Endothelial cell of umbilical vein (primary cell): ENCODE measurements around the gene ZNF714. TPM values are rescaled to one million over a fixed set of nuclear protein-coding genes. Genes with fewer than 3 reads are reported as not detected.

Experiments
- BruUV-seq: library from RNA; stranded (reverse); fragments of 400-500 nt; replicated peaks from 2 replicates; lab custom pipeline; 2021; lab: Mats Ljungman, UMichigan
- CTCF ChIA-PET: fragments of 300-600, 350-600 bp; sonication (Branson Sonifier 250); formaldehyde crosslinking; loops from one replicate; lab custom pipeline; 2021; ENCODE audit warnings: antibody characterized with exemption, inconsistent platforms; lab: Charles Lee
- POLR2A ChIA-PET: fragments of 300-600, 350-600 bp; sonication (Branson Sonifier 250); formaldehyde crosslinking; loops from one replicate; lab custom pipeline; 2021; ENCODE audit warnings: antibody characterized with exemption, inconsistent platforms; lab: Charles Lee
- DNase-seq: peaks from one replicate; pipeline ENCODE4 v3.0.0-alpha.2; 2011; ENCODE audit warnings: low read depth, low spot score
- FAIRE-seq: peaks from 2 replicates; lab custom pipeline; 2011; peaks lifted over from hg19 to GRCh38; lab: Jason Lieb, UNC
- H2AFZ ChIP-seq: 2 replicates; pipeline ENCODE4 v1.6.0; 2012; ENCODE audit warnings: low read depth, low read length, control low read depth, inconsistent platforms
- H3K27ac ChIP-seq: 2 replicates; pipeline ENCODE4 v1.5.1; 2011; ENCODE audit warnings: low read depth, mild to moderate bottlenecking, control low read depth, low read length, moderate library complexity; ENCODE audit not compliant: insufficient read depth
- H3K27me3 ChIP-seq, 2 experiments: 2 replicates each; pipeline versions ENCODE4 v1.6.0 to v1.6.1; 2011; ENCODE audit warnings: low read length in 2 of 2, mixed read lengths in 1 of 2; ENCODE audit not compliant: control insufficient read depth in 2 of 2, insufficient read depth in 2 of 2
- H3K36me3 ChIP-seq, 2 experiments: 2 replicates in 1 of 2; 3 replicates in 1 of 2; pipeline ENCODE4 v1.5.1; 2011; ENCODE audit warnings: low read length in 2 of 2, mild to moderate bottlenecking in 1 of 2, moderate library complexity in 1 of 2; ENCODE audit not compliant: control insufficient read depth in 2 of 2, insufficient read depth in 2 of 2; ENCODE audit errors: extremely low read depth in 1 of 2
- H3K4me1 ChIP-seq: 3 replicates; pipeline ENCODE4 v1.5.1; 2011; ENCODE audit warnings: mild to moderate bottlenecking, low read length; ENCODE audit not compliant: control insufficient read depth, insufficient read depth; ENCODE audit errors: extremely low read depth
- H3K4me2 ChIP-seq: 2 replicates; pipeline ENCODE4 v1.6.1; 2011; ENCODE audit warnings: low read length, control low read depth, mixed read lengths; ENCODE audit not compliant: insufficient read depth
- H3K4me3 ChIP-seq, 3 experiments: fragments of 200-600 bp in 1 of 3; sonication (generic), shearing (Covaris generic) in 1 of 3; replicated peaks in 1 of 3; 2 replicates each; pipeline ENCODE4 v1.5.1; 2011 to 2016; ENCODE audit warnings: control low read depth in 3 of 3, low read length in 3 of 3, mild to moderate bottlenecking in 2 of 3, inconsistent platforms in 1 of 3, low read depth in 1 of 3, moderate library complexity in 1 of 3; ENCODE audit not compliant: insufficient read depth in 1 of 3
- H3K79me2 ChIP-seq: 2 replicates; pipeline ENCODE4 v1.6.0; 2012; ENCODE audit warnings: low read length, inconsistent platforms; ENCODE audit not compliant: control insufficient read depth, insufficient read depth
- H3K9ac ChIP-seq: replicated peaks from 2 replicates; pipeline ENCODE3; 2011; ENCODE audit warnings: low read length, control low read depth; ENCODE audit not compliant: insufficient read depth; ENCODE audit errors: extremely low read depth
- H3K9me1 ChIP-seq: replicated peaks from 3 replicates; pipeline ENCODE4 v1.6.0; 2011; ENCODE audit warnings: mild to moderate bottlenecking, low read length; ENCODE audit not compliant: control insufficient read depth, insufficient read depth; ENCODE audit errors: extremely low read depth
- H3K9me3 ChIP-seq: replicated peaks from 2 replicates; pipeline ENCODE4 v1.5.1; 2012; ENCODE audit warnings: low read length, inconsistent platforms; ENCODE audit not compliant: control insufficient read depth, insufficient read depth
- H4K20me1 ChIP-seq: replicated peaks from 2 replicates; pipeline ENCODE3; 2011; ENCODE audit warnings: mild to moderate bottlenecking, low read length; ENCODE audit not compliant: control insufficient read depth, insufficient read depth; ENCODE audit errors: extremely low read depth
- EZH2 ChIP-seq: IDR thresholded peaks from 2 replicates; pipeline ENCODE4 v1.6.1; 2012; ENCODE audit warnings: borderline replicate concordance, low read depth, mild to moderate bottlenecking, moderate library complexity, low read length, inconsistent platforms; ENCODE audit not compliant: severe bottlenecking
- FOS ChIP-seq: IDR thresholded peaks from 2 replicates; pipeline ENCODE4 v1.6.1; 2011; ENCODE audit warnings: mild to moderate bottlenecking, low read length, moderate library complexity, borderline replicate concordance; ENCODE audit not compliant: insufficient read depth
- GATA2 ChIP-seq: IDR thresholded peaks from 2 replicates; pipeline ENCODE4 v1.7.0; 2011; ENCODE audit warnings: low read depth, mild to moderate bottlenecking, moderate library complexity, mixed read lengths, low read length; ENCODE audit not compliant: insufficient read length, insufficient read depth
- JUN ChIP-seq: IDR thresholded peaks from 2 replicates; pipeline ENCODE4 v1.6.1; 2011; ENCODE audit warnings: borderline replicate concordance, low read depth; ENCODE audit not compliant: insufficient read length, insufficient read depth
- MYC ChIP-seq: IDR thresholded peaks from one replicate; pipeline ENCODE4 v1.6.1; 2011; ENCODE audit warnings: mild to moderate bottlenecking, low read depth, low read length
- POLR2A ChIP-seq: IDR thresholded peaks from 2 replicates; pipeline ENCODE4 v1.6.1; 2012; ENCODE audit warnings: low read depth, mild to moderate bottlenecking, control low read depth, low read length
- POLR2AphosphoS5 ChIP-seq: IDR thresholded peaks from 2 replicates; pipeline ENCODE4 v1.6.1; 2012; ENCODE audit warnings: low read depth, mild to moderate bottlenecking, control low read depth, low read length, moderate library complexity; ENCODE audit not compliant: insufficient read depth
- dilution Hi-C: fragments of 300-500 bp; cut with MboI; formaldehyde crosslinking; loops from one replicate; pipeline ENCODE4 v1.15.0; 2019; ENCODE audit warnings: low sequenced_read_pairs; ENCODE audit not compliant: extremely low pct_ligation_motif_present
- intact Hi-C: fragments of 100-400 bp; cut with micrococcal nuclease; formaldehyde crosslinking; loops from one replicate; pipeline ENCODE4 v1.10.0; 2022
- polyA plus RNA-seq, 4 experiments: library from polyadenylated mRNA; depleted of rRNA in 3 of 4; stranded (reverse) in 3 of 4; unstranded in 1 of 4; fragments of >200 nt; gene quantifications; 2 replicates each; pipeline versions ENCODE4 v1.2.1 to v1.2.3, GENCODE V29; 2011 to 2012; ENCODE audit warnings: missing spikeins in 1 of 4
- total RNA-seq: library from RNA; stranded (reverse); gene quantifications from 2 replicates; pipeline ENCODE4 v1.2.3, GENCODE V29; 2021
- TF ChIP-seq, protein P1 (sequence below): IDR thresholded peaks from 2 replicates; pipeline ENCODE4 v1.6.1; 2011; ENCODE audit not compliant: insufficient read depth, insufficient read length
- TF ChIP-seq, protein P2 (sequence below), 2 donors: IDR thresholded peaks; 1 replicate in 1 of 2; 2 replicates in 1 of 2; pipeline ENCODE4 v1.5.1; 2011; ENCODE audit warnings: low read length in 2 of 2, mild to moderate bottlenecking in 2 of 2, moderate library complexity in 2 of 2, control low read depth in 1 of 2, inconsistent platforms in 1 of 2, low read depth in 1 of 2; ENCODE audit not compliant: insufficient read depth in 1 of 2; ENCODE audit errors: extremely low read depth in 1 of 2

ZNF714 gene
- total and polyA plus RNA-seq, 2 donors (not counting 3 experiments of a cell fraction or from before 2014, with no cell fraction given), result 3.4 to 15.0 TPM

DNA sequence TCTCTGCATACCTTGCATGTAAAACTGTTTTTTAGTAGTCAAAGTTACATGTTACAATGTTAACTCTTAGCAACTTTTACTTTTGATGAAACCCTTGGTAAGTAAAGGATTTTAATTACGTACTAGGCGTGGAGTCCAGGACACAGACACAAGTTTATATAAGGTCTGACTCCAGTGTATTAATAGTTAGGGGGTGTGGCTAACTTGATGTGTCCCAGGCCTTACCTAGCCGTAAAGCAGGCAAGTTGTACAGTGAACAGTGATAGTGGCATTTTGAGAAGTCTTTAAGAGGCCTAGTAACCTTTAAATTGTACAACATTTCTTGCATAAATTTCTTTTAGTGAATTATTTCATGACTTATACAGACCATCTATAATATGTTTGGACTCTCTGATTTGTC lies 5.9 kb downstream of the ZNF714 start:
- Histone ChIP-seq H3K27me3 (no peaks in the 10 kb centered on the region), H3K9me3 (no peaks in the 10 kb centered on the region), H3K27ac (no peak overlapping the region), H3K4me3 (no peak overlapping the region), H3K9ac (no peak overlapping the region), H3K4me1 (no peaks in the 10 kb centered on the region), H3K79me2 (peaks cover 14% of the 10 kb centered on the region), H3K9me1 (no peaks in the 10 kb centered on the region), H3K36me3 (no peaks in the 10 kb centered on the region), H4K20me1 (no peaks in the 10 kb centered on the region), H3K4me2 (no peak overlapping the region), H2AFZ (no peak overlapping the region)
- BruUV-seq, result no TSS peak
- TF ChIP-seq, protein P1, sequence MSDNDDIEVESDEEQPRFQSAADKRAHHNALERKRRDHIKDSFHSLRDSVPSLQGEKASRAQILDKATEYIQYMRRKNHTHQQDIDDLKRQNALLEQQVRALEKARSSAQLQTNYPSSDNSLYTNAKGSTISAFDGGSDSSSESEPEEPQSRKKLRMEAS, result no peak
- TF ChIP-seq POLR2AphosphoS5 (no peak), MYC (no peak)
- TF ChIP-seq, protein P2, sequence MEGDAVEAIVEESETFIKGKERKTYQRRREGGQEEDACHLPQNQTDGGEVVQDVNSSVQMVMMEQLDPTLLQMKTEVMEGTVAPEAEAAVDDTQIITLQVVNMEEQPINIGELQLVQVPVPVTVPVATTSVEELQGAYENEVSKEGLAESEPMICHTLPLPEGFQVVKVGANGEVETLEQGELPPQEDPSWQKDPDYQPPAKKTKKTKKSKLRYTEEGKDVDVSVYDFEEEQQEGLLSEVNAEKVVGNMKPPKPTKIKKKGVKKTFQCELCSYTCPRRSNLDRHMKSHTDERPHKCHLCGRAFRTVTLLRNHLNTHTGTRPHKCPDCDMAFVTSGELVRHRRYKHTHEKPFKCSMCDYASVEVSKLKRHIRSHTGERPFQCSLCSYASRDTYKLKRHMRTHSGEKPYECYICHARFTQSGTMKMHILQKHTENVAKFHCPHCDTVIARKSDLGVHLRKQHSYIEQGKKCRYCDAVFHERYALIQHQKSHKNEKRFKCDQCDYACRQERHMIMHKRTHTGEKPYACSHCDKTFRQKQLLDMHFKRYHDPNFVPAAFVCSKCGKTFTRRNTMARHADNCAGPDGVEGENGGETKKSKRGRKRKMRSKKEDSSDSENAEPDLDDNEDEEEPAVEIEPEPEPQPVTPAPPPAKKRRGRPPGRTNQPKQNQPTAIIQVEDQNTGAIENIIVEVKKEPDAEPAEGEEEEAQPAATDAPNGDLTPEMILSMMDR (IDR thresholded peaks at IDR 0.05; ENCODE audit: extremely low read depth in 1 of 2, insufficient read depth in 1 of 2, low read depth in 1 of 2, low read length in 2 of 2), result no peak
- FAIRE-seq, result no peak
- dilution Hi-C loops (no loop called here), intact Hi-C loops (no loop called here)
- POLR2A ChIA-PET, result no interaction called here
- CTCF ChIA-PET, result no interaction called here
- no peak for DNase-seq

DNA sequence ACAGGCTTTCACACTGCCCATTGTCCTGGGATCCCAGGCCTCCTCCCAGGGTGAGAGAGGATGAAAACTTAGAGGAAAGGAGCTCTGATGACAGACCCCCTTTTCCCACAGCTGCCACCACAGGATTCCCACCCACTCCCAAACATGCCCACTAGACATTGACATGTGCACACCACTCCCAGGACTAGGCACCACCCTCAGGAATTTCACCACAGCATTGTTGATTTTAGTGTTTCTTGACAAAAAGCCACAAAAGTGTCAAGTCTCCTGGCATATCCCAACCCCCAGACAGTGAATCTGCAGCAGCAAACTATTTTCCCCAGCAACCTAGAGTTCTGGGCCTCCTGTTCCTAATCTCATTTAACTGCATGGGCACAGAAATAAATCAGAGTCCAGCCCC lies 10.1 kb downstream of the ZNF714 start:
- intact Hi-C loops, result no loop called here
- no peak overlapping the region for H3K4me2 ChIP-seq
- no peak for FAIRE-seq

More for the DNA sequence above, 10.1 kb downstream of the ZNF714 start:
- dilution Hi-C loops, result no loop called here
- BruUV-seq, result no TSS peak
- H3K9ac ChIP-seq, result no peak overlapping the region
- ChIA-PET POLR2A (no interaction called here), CTCF (interaction anchor here (0.7 to 1.7 kb wide), 2 partner anchors 26 to 61 kb away, joined by 5 to 6 read pairs; no protein-coding TSS in a partner anchor)
- H3K4me1 ChIP-seq, result no peaks in the 10 kb centered on the region
- no peaks in the 10 kb centered on the region for H3K27me3 ChIP-seq
- H3K9me3 ChIP-seq, result no peaks in the 10 kb centered on the region
- no peak overlapping the region for H3K27ac ChIP-seq
- H3K79me2 ChIP-seq, result peaks cover 4% of the 10 kb centered on the region
- no peaks in the 10 kb centered on the region for H3K9me1 ChIP-seq
- H2AFZ ChIP-seq, result no peak overlapping the region
- H3K4me3 ChIP-seq, result no peak overlapping the region
- H4K20me1 ChIP-seq, result no peaks in the 10 kb centered on the region
- TF ChIP-seq MYC (no peak), POLR2A (no peak), EZH2 (no peak), JUN (no peak), FOS (no peak), GATA2 (no peak), POLR2AphosphoS5 (no peak)
- TF ChIP-seq, protein P2 (IDR thresholded peaks at IDR 0.05; ENCODE audit: extremely low read depth in 1 of 2, insufficient read depth in 1 of 2, low read depth in 1 of 2, low read length in 2 of 2), result no peak
- TF ChIP-seq, protein P1, result no peak
- H3K36me3 ChIP-seq, result no peaks in the 10 kb centered on the region
- no peak for DNase-seq
